ENCODE data around the gene HIVEP3. TPM values are rescaled to one million over a fixed set of nuclear protein-coding genes. Genes with fewer than 3 reads are reported as not detected.
"Not testable (repeated sequence)": the region's sequence is repeated elsewhere in the genome, so short reads cannot be mapped to it uniquely, and the experiment has no call there.

Gene HIVEP3
- total RNA-seq, 2 experiments from 2014 or later = 13.2 to 13.4 TPM

DNA sequence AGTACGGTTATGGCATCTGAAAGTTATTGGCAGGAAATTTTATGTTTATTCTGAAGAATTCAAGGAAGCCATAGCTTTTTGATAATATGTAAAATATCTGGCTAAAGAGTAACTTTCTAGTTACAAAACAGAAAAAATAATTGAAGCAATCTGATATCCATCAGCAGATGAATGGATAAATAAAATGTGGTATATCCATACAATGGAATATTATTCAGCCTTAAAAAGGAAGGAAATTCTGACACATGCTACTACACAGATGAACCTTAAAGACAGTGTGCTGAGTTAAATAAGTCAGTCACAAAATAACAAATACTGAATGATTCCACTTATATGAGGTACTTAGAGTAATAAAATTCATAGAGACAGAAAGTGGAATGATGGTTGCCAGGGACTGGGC lies 25.0 kb upstream of the HIVEP3 start:
- H3K27me3 Mint-ChIP-seq (ENCODE audit: low read depth) = no peaks in the 10 kb centered on the region
- H3K4me1 Mint-ChIP-seq (ENCODE audit: low read depth) = no peaks in the 10 kb centered on the region
- no peak for DNase-seq
- no peak overlapping the region for H3K27ac Mint-ChIP-seq
- intact Hi-C loops (cut with micrococcal nuclease) = no loop called here
- CTCF ChIA-PET = no interaction called here
- no peak overlapping the region for H3K4me3 Mint-ChIP-seq
- H3K36me3 Mint-ChIP-seq (ENCODE audit: low read depth) = no peaks in the 10 kb centered on the region
- H3K9me3 Mint-ChIP-seq = peaks cover 3% of the 10 kb centered on the region

DNA sequence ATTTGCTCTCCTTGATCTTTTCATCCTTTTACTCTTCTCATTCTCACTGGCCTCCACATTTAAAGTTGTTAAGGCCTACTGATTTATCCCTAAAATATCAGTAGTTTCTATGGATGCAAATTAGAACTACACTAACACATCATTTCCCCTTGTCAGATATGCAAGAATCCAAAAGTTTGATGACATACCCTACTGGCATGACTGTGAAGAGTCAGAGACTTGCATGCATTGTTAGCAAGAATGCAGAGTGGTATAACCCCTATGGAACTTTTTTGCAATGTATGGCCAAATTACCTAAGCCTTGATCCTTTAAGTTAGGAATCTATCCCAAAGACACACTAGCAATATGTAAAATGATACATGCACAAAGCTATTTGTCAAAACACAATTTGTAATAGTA lies 23.6 kb upstream of the HIVEP3 start:
- intact Hi-C loops (cut with micrococcal nuclease) = no loop called here
- Mint-ChIP-seq H3K4me1 (ENCODE audit: low read depth) (no peaks in the 10 kb centered on the region), H3K9me3 (peaks cover 3% of the 10 kb centered on the region), H3K36me3 (ENCODE audit: low read depth) (no peaks in the 10 kb centered on the region), H3K27ac (no peak overlapping the region), H3K4me3 (no peak overlapping the region), H3K27me3 (ENCODE audit: low read depth) (no peaks in the 10 kb centered on the region)
- CTCF ChIA-PET = no interaction called here
- no peak for DNase-seq

DNA sequence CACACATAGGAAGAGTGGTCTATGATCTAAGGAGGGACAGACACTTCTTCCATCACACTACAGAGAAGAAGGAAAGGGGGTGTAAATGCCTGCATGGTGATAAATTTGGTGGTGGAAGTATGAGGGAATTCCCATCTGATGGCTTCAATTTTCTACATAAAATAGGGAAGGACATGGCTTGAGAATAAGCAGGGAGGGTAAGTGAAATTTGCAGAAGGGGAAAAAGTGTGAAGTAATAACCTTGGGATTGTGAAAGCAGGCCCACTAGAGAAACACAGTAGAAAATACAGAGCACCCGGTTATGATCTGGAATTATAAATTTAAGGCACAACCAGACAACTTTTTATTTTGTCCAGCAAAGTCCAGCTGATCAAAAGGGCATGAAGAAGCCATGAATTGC lies 22.7 kb upstream of the HIVEP3 start:
- CTCF ChIA-PET = no interaction called here
- Mint-ChIP-seq H3K4me1 (ENCODE audit: low read depth) (peaks cover under 1% of the 10 kb centered on the region), H3K27ac (no peak overlapping the region), H3K9me3 (peaks cover 3% of the 10 kb centered on the region), H3K4me3 (no peak overlapping the region), H3K27me3 (ENCODE audit: low read depth) (no peaks in the 10 kb centered on the region), H3K36me3 (ENCODE audit: low read depth) (no peaks in the 10 kb centered on the region)
- intact Hi-C loops (cut with micrococcal nuclease) = no loop called here
- DNase-seq = no peak

DNA sequence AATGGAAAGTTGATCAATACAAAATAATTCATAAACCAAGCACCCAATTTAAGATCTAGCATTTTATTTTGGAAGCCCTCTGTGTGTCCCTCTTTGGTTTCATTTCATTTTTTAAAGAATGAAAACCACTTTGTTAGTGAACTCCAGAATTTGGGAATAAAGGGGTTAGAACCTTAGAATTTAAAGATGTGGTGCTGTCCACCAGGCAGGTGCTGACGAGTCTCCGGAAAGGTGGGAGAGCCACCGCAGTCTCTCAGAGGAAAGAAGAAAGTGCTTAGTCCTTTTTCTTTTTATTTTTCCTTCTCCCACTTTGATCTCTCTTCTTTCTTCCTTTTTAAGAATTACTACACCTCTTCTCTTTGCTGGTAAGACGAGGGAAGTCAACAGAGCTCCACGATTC lies 20.5 kb upstream of the HIVEP3 start:
- H3K36me3 Mint-ChIP-seq (ENCODE audit: low read depth) = no peaks in the 10 kb centered on the region
- no peak overlapping the region for H3K4me3 Mint-ChIP-seq
- CTCF ChIA-PET = interaction anchor here (0.7 kb wide), 1 partner anchor 168 kb away, joined by 3 read pairs; no protein-coding TSS in a partner anchor
- intact Hi-C loops (cut with micrococcal nuclease) = loop anchor here (5.0 kb wide), 2 partner anchors 73 to 98 kb away; no protein-coding TSS in a partner anchor
- H3K9me3 Mint-ChIP-seq = peaks cover 3% of the 10 kb centered on the region
- H3K27me3 Mint-ChIP-seq (ENCODE audit: low read depth) = no peaks in the 10 kb centered on the region
- H3K4me1 Mint-ChIP-seq (ENCODE audit: low read depth) = peaks cover 18% of the 10 kb centered on the region
- no peak overlapping the region for H3K27ac Mint-ChIP-seq
- DNase-seq = no peak

DNA sequence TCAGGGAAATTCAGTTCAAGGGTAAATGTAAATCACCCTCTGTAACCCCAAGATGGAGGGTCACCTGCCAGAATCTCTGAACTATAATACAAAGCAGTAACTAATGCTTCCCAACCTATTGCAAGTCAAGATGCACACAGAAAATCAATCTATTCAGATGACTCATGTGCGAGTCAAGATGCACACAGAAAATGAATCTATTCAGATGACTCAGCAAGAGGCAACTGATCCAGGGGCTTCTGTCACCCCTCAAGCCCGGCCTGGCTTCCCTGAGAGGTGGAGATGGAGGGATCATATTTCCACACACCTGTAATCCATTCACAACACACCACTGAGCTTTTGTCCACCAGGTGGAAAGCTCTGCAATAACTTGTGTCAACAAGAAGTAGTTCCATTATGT lies 17.4 kb upstream of the HIVEP3 start:
- H3K4me3 Mint-ChIP-seq = no peak overlapping the region
- CTCF ChIA-PET = interaction anchor here (1.2 kb wide), 1 partner anchor 108 kb away, joined by 3 read pairs; no protein-coding TSS in a partner anchor
- H3K4me1 Mint-ChIP-seq (ENCODE audit: low read depth) = peaks cover 40% of the 10 kb centered on the region
- peaks cover 5% of the 10 kb centered on the region for H3K9me3 Mint-ChIP-seq
- no peaks in the 10 kb centered on the region for H3K27me3 Mint-ChIP-seq (ENCODE audit: low read depth)
- H3K27ac Mint-ChIP-seq = no peak overlapping the region
- H3K36me3 Mint-ChIP-seq (ENCODE audit: low read depth) = no peaks in the 10 kb centered on the region
- intact Hi-C loops (cut with micrococcal nuclease) = loop anchor here (1.0 to 5.0 kb wide), 4 partner anchors 15 to 101 kb away; no protein-coding TSS in a partner anchor
- peak; percentile 55 for DNase-seq

DNA sequence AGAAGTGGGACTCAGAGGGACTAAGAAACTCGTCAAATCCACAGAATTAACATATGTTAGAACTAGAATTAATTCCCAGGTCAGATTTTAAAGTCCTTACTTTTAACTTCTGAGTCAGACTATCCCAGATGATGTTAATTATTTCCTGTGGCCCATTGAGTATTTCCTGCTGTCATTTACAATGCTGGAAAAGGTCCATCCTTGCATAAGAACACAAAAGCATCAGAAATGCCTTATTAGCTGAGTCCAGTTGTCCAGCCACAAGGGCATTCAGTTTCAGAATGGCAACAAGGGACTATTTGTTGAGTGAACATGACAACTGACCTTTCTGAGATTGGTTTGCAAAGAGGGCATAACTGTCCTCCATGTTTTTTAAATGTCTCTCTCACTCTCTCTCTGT lies 16.5 kb upstream of the HIVEP3 start:
- Mint-ChIP-seq H3K4me3 (no peak overlapping the region), H3K27ac (no peak overlapping the region), H3K4me1 (ENCODE audit: low read depth) (peaks cover 40% of the 10 kb centered on the region), H3K27me3 (ENCODE audit: low read depth) (no peaks in the 10 kb centered on the region), H3K36me3 (ENCODE audit: low read depth) (no peaks in the 10 kb centered on the region), H3K9me3 (peaks cover 5% of the 10 kb centered on the region)
- DNase-seq = no peak
- intact Hi-C loops (cut with micrococcal nuclease) = loop anchor here (5.0 kb wide), 2 partner anchors 77 to 102 kb away; no protein-coding TSS in a partner anchor
- CTCF ChIA-PET = interaction anchor here (2.0 kb wide), 1 partner anchor 9 kb away, joined by 5 read pairs; no protein-coding TSS in a partner anchor

DNA sequence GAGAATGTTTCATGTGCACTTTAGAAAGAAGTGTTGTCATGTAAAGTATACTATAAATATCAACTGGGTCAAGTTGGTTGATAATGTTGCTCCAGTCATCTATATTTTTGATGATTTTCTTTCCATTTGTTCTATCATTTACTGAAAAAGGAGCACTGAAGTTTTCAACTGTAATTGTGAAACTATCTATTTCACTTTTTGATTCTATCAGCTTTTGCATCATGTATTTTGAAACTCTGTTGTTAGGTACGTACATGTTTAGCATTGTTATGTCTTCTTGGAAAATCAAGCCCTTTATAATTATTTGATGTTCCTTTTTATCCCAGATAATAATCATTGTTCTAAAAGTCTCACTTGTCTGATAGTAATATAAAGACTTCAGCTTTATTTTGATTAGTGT lies 14.4 kb upstream of the HIVEP3 start:
- no peak for DNase-seq
- intact Hi-C loops (cut with micrococcal nuclease) = loop anchor here (5.0 kb wide), 1 partner anchor 41 kb away; no protein-coding TSS in a partner anchor
- Mint-ChIP-seq H3K27ac (peak overlapping the region; percentile 67), H3K27me3 (ENCODE audit: low read depth) (no peaks in the 10 kb centered on the region), H3K4me3 (no peak overlapping the region), H3K36me3 (ENCODE audit: low read depth) (no peaks in the 10 kb centered on the region), H3K4me1 (ENCODE audit: low read depth) (peaks cover 40% of the 10 kb centered on the region), H3K9me3 (peaks cover 5% of the 10 kb centered on the region)
- CTCF ChIA-PET = interaction anchor here (0.5 to 1.0 kb wide), 4 partner anchors 16 to 833 kb away, joined by 3 read pairs; no protein-coding TSS in a partner anchor

DNA sequence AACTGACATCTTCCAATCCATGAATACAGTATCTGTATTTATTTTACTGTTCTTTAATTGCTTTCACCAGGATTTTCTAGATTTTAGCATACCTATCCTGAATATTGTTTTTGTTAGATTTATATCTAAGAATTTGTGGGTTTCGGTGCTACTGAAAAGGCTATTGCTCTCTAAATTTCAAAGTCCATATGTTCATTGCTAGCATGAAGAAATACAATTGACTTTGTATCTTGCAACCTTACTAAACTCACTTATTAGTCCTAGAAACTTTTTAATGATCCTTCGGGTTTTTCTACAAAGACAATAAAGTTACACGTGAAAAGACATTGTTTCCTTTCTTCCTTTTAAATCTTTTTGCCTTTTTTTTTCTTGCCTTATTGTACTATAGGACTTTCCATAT lies 12.9 kb upstream of the HIVEP3 start:
- no peaks in the 10 kb centered on the region for H3K27me3 Mint-ChIP-seq (ENCODE audit: low read depth)
- no peak overlapping the region for H3K27ac Mint-ChIP-seq

DNA sequence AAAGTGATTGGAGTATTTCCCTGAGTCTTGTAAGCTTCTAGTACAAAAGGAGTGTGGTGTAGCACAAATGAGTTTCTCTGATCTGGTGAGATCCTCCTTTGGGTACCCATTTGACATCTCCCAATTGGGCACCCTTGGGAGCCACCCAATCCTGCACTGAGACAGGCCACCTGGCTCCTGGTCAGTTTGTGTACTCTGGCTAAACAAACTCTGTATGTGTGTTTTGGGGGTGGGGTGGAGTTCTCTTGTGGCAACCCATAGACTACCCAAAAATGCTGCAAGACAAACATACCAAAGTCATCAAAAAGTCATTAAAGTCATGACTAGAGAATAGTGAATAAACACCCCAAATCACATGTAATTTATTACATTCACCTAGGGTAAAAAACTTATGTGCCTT lies 8.4 kb upstream of the HIVEP3 start:
- H3K4me1 Mint-ChIP-seq (ENCODE audit: low read depth) = peaks cover 2% of the 10 kb centered on the region
- DNase-seq = no peak
- H3K27ac Mint-ChIP-seq = no peak overlapping the region
- H3K4me3 Mint-ChIP-seq = no peak overlapping the region
- peaks cover 2% of the 10 kb centered on the region for H3K9me3 Mint-ChIP-seq
- intact Hi-C loops (cut with micrococcal nuclease) = no loop called here
- H3K36me3 Mint-ChIP-seq (ENCODE audit: low read depth) = no peaks in the 10 kb centered on the region
- CTCF ChIA-PET = interaction anchor here (1.4 kb wide), 1 partner anchor 35 kb away, joined by 3 read pairs; no protein-coding TSS in a partner anchor
- no peaks in the 10 kb centered on the region for H3K27me3 Mint-ChIP-seq (ENCODE audit: low read depth)

More for the DNA sequence above, 12.9 kb upstream of the HIVEP3 start:
- peaks cover 5% of the 10 kb centered on the region for H3K9me3 Mint-ChIP-seq
- DNase-seq = no peak
- H3K4me1 Mint-ChIP-seq (ENCODE audit: low read depth) = peaks cover 40% of the 10 kb centered on the region
- intact Hi-C loops (cut with micrococcal nuclease) = loop anchor here (5.0 kb wide), 1 partner anchor 39 kb away; no protein-coding TSS in a partner anchor
- H3K36me3 Mint-ChIP-seq (ENCODE audit: low read depth) = no peaks in the 10 kb centered on the region
- no peak overlapping the region for H3K4me3 Mint-ChIP-seq
- CTCF ChIA-PET = no interaction called here

DNA sequence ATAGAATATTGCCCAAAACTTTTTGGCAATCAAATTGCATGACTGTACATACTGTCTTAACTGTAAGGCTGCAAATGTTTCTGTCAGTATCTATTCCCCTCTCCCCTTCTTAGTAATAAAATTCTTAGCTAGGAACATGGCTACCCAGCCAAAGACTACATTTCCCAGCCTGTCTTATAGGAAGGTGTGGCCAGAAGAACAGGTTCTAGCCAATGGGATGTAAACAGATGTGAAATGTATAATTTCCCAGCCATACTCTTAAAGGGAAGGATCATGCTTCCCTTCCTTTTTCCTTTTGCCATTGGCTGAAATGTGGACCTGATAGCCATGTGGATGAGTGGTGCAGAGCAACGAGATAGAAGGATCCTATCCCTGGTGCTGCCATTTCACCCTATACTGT lies 7.0 kb upstream of the HIVEP3 start:
- Mint-ChIP-seq H3K27ac (no peak overlapping the region), H3K4me1 (ENCODE audit: low read depth) (peaks cover 3% of the 10 kb centered on the region), H3K4me3 (no peak overlapping the region), H3K27me3 (ENCODE audit: low read depth) (no peaks in the 10 kb centered on the region), H3K9me3 (peaks cover 9% of the 10 kb centered on the region), H3K36me3 (ENCODE audit: low read depth) (no peaks in the 10 kb centered on the region)
- intact Hi-C loops (cut with micrococcal nuclease) = no loop called here
- CTCF ChIA-PET = interaction anchor here (0.7 to 1.4 kb wide), 3 partner anchors 9 to 34 kb away, joined by 3 to 5 read pairs (median 3); no protein-coding TSS in a partner anchor
- DNase-seq = no peak

DNA sequence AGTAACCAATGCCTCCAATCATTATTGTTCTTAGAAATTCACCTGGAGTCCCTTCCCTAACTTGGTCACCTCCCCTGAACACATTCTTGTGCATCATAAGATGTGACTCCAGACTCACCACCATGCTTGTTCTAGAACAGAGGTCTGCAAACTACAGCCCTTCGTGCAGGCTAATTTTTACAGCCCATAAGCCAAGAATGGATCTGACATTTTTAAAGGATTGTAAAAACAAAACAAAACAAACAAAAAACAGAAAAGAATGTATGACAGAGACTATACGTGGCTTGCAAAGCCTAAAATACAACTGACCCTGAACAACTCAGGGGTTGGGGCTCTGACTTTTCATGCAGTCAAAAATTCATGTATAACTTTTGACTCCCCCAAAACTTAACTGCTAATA lies 6.2 kb upstream of the HIVEP3 start:
- peaks cover 11% of the 10 kb centered on the region for H3K4me1 Mint-ChIP-seq (ENCODE audit: low read depth)
- no peaks in the 10 kb centered on the region for H3K27me3 Mint-ChIP-seq (ENCODE audit: low read depth)
- no peaks in the 10 kb centered on the region for H3K36me3 Mint-ChIP-seq (ENCODE audit: low read depth)
- DNase-seq = no peak
- intact Hi-C loops (cut with micrococcal nuclease) = no loop called here
- CTCF ChIA-PET = no interaction called here
- no peak overlapping the region for H3K27ac Mint-ChIP-seq
- no peak overlapping the region for H3K4me3 Mint-ChIP-seq
- H3K9me3 Mint-ChIP-seq = peaks cover 9% of the 10 kb centered on the region

DNA sequence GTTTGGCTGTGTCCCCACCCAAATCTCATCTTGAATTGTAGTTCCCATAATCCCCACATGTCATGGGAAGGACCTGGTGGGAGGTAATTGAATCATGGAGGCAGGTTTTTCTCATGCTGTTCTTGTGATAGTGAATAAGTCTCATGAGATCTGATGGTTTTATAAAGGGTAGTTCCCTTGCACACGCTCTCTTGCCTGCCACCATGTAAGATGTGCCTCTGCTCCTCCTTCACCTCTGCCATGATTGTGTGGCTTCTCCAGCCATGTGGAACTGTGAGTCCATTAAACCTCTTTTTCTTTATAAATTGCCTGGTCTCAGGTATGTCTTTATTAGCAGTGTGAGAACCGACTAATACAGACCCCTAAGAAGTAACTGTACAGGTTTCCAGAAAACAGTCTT lies 2.5 kb upstream of the HIVEP3 start:
- intact Hi-C loops (cut with micrococcal nuclease); H3K36me3 Mint-ChIP-seq (ENCODE audit: low read depth); H3K27ac Mint-ChIP-seq; DNase-seq; H3K9me3 Mint-ChIP-seq; CTCF ChIA-PET; H3K4me3 Mint-ChIP-seq; H3K27me3 Mint-ChIP-seq (ENCODE audit: low read depth): not testable (repeated sequence)
- H3K4me1 Mint-ChIP-seq (ENCODE audit: low read depth) = peaks cover 39% of the 10 kb centered on the region

DNA sequence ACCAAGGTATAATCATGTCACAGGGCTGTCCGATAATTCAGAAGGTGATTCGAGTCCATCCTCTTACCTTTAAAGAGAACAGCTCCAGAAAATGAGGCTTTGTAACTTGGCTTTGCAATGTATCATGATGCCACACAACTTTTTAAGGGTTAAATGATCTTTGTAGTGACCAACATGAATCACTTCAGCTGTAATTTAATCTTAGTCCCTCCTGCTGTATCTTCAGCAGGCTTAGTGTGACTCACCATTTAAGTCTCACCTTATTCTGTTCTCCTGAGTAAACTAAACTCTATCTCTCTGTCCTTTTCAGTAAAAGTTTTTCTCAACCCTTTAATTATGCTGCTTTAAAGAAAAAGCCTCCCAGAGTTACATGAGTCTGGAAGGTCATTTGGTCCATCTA lies 1.9 kb upstream of the HIVEP3 start:
- no peaks in the 10 kb centered on the region for H3K36me3 Mint-ChIP-seq (ENCODE audit: low read depth)
- CTCF ChIA-PET = interaction anchor here (0.6 to 0.9 kb wide), 2 partner anchors 14 to 163 kb away, joined by 3 read pairs; no protein-coding TSS in a partner anchor
- intact Hi-C loops (cut with micrococcal nuclease) = loop anchor here (1.0 kb wide), 5 partner anchors 16 to 115 kb away; no protein-coding TSS in a partner anchor
- no peaks in the 10 kb centered on the region for H3K27me3 Mint-ChIP-seq (ENCODE audit: low read depth)
- H3K4me3 Mint-ChIP-seq = peak overlapping the region; percentile 89
- peak overlapping the region; percentile 91 for H3K27ac Mint-ChIP-seq
- H3K4me1 Mint-ChIP-seq (ENCODE audit: low read depth) = peaks cover 45% of the 10 kb centered on the region
- no peak for DNase-seq
- H3K9me3 Mint-ChIP-seq = peaks cover 9% of the 10 kb centered on the region

Data from activated naive CD4-positive, alpha-beta T cell treated with anti-CD3 and anti-CD28 coated beads for 36 hours (primary cell).